Fibroblast of the conjunctiva (primary cell): Measurements from ENCODE around the gene SMARCD1.
A peak's percentile ranks its signal among the peaks of the same experiment; 100 is the strongest.
"Not testable (repeated sequence)": the region's sequence is repeated elsewhere in the genome, so short reads cannot be mapped to it uniquely, and the experiment has no call there.

Experiments used
- DNase-seq: peaks from one replicate; pipeline ENCODE4 v3.0.0-alpha.2; 2010; ENCODE audit warnings: low read depth

Gene SMARCD1

DNA sequence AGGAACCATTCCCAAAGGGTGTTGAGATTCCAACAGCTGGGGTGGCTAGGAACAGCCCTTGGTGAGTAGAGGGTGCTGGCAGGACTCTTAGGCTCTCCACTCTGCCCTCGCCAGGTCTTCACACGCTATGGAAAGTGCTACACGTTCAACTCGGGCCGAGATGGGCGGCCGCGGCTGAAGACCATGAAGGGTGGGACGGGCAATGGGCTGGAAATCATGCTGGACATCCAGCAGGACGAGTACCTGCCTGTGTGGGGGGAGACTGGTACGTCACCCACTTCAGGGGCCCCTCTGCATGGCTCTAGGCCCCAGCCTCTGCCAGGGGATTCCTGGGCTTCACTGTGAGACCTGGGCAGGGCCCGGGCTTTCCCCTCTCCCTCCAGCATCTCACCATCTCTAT lies 8.0 kb upstream of the SMARCD1 start:
- no peak for DNase-seq

DNA sequence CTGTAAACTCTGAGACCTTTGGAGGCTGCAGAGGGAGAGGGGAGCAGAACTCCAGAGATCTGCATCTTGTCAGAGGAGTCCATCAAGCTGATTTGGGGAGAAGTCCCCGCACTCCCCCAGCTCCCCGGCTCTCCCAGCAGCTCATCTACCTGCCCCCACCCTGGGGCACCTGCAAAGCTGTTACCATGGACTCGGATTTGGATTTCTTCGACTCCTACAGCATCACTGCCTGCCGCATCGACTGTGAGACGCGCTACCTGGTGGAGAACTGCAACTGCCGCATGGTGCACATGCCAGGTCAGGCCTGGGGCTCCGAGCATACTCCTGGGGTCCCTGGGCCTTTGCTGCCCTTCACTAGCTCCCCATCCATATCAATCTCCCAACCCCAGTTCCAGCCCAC lies 6.9 kb upstream of the SMARCD1 start:
- no peak for DNase-seq

DNA sequence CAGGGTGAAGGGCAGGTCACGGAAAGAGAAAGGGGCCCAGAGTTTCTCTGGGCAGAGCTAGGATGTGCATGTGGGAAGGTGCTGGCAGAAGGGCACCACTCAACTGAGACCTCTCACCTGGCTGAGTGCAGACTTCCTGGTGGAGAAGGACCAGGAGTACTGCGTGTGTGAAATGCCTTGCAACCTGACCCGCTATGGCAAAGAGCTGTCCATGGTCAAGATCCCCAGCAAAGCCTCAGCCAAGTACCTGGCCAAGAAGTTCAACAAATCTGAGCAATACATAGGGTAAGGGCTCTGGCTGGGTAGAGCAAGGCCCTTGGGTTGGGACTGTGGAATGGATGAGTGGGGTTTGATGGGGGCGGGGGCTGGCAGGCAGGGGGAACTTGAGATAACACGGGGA lies 5.4 kb upstream of the SMARCD1 start:
- no peak for DNase-seq

DNA sequence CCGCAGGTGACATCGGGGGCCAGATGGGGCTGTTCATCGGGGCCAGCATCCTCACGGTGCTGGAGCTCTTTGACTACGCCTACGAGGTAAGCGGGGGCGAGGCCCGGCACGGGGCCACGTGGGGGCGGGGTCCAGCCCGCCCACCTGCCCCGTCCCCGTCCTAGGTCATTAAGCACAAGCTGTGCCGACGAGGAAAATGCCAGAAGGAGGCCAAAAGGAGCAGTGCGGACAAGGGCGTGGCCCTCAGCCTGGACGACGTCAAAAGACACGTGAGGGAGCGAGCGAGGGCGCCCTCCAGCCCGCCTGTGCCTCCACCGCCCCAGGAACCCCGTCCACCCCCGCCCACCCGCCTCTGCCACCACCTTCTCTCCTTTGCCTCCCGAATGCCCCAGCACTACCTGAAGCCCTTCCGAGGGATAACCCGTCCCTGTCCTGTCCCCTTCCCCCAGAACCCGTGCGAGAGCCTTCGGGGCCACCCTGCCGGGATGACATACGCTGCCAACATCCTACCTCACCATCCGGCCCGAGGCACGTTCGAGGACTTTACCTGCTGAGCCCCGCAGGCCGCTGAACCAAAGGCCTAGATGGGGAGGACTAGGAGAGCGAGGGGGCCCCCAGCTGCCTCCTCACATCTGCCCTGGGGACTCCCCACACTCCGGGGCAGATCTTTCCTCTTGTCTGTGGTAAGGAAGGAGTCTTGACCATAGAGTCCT lies 3.9 kb upstream of the SMARCD1 start:
- DNase-seq = no peak

DNA sequence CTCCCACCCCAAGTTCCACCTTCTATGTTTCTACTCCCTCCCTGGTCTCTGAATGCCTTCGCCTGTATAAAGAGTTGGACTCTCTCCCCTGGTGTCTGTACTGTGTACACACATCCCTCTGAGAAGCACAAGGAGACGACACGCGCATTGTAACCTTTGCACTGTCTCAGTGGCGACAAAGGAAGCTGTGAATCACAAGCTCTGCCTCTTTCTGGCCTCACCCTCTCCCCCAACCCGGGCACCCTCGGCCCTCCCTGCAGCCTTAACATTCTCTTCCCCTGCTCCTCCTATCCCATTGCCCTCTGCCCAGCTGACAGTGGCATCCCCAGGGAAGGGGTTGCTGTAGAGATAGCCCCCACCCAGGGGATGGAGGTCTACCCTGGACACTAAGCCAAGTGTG lies 2.5 kb upstream of the SMARCD1 start:
- DNase-seq = no peak

DNA sequence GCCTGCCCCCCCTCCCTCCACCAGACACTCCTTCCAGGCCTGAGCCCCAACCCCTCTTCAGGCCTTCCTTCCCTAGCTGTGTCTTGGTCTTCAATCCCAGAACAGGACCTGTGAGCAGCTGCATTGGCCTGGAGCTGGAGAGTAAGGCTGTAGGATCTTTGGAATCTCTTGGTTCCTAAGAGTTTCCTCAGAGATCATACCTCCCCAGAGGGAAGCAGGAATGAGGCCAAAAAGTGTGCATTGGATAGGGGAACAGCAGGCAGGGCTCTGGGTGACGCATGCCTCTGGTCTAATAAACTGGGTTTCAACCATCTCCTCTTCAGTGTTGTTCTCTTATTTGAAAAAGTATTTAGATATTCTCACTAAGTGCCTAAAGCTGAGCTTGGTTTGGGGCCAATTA lies 1.8 kb upstream of the SMARCD1 start:
- no peak for DNase-seq

DNA sequence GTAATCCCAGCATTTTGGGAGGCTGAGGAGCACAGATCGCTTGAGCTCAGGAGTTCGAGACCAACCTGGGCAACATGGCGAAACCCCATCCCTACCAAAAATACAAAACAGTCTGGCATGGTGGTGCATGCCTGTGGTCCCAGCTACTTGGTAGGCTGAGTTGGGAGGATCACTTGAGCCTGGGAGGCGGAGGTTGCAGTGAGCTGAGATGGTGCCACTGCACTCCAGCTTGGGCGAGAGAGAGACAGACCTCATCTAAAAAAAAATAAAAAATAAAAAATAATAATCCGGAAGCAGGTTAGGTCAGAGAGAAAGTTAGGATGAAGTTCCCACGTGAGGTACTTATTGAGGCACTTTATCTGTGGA lies 750 bp upstream of the SMARCD1 start:
- not testable (repeated sequence) for DNase-seq

DNA sequence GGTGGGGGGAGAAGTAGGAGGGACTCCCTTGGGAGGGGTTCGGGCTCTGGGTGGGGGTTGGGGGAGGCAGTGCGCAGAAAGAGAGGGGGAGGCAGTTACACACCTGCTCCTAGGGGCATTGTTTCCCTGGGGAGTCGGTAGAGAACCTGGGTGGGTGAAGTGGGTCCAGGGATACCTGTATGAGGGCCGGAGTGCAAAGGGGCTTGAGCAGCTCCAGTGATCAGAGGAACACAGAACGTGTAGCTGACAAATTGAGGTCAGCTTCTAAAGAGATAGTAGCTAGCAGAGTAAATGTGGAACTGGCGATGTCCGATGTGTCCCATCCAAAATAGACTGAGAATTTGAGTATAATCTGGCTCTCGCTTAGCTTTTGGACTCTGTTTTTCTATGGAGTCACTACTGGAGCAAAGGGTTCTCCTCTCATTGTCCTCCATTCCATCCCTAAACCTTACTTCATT lies 502 bp downstream of the SMARCD1 start:
- DNase-seq = no peak

DNA sequence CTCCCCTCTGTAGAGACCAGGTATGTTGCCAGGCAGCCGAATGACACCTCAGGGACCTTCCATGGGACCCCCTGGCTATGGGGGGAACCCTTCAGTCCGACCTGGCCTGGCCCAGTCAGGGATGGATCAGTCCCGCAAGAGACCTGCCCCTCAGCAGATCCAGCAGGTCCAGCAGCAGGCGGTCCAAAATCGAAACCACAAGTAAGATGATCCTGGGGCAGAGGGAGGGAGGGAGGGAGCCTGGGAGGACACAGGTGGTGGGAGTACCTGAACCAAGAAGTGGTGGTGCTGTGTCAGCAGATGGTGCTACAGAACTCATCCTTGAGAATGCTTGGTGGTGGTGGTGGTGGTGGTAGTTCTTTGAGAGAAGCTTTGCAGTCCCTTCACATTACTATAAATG lies 1.0 kb downstream of the SMARCD1 start:
- no peak for DNase-seq

DNA sequence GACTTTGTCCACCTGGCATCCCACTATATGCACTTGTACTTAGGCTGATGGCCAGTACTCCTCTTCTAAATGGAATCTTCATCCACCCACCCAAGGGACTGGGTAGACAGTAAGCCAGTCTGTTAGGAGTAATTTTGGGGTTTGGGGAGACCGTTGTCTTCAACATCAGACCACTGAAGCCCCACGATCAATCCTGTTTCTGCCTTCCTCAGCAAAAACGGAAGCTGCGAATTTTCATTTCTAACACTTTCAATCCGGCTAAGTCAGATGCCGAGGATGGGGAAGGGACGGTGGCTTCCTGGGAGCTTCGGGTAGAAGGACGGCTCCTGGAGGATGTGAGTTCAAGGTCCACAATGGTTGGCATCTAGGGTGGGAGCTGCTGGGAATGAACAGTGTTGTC lies 2.0 kb downstream of the SMARCD1 start:
- no peak for DNase-seq

DNA sequence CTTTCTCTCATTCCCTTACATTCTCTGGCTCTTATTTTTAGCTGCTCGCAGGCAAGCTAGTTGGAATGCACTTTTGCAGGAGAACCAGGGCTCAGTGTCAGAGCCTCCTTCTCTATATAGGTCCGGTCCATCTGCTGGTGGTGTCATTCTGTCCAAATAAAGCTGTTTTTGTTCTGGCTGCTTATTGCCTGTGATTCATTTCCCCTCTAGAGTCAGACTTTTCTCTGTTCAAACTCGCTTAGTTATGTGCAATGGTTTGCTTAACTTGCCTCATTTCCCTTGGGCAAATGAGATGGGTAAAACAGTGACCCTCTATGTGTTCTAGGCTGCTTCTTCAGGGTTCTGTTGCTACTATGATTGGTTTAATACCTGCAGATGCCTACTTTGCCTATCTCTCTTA lies 2.9 kb downstream of the SMARCD1 start:
- no peak for DNase-seq

DNA sequence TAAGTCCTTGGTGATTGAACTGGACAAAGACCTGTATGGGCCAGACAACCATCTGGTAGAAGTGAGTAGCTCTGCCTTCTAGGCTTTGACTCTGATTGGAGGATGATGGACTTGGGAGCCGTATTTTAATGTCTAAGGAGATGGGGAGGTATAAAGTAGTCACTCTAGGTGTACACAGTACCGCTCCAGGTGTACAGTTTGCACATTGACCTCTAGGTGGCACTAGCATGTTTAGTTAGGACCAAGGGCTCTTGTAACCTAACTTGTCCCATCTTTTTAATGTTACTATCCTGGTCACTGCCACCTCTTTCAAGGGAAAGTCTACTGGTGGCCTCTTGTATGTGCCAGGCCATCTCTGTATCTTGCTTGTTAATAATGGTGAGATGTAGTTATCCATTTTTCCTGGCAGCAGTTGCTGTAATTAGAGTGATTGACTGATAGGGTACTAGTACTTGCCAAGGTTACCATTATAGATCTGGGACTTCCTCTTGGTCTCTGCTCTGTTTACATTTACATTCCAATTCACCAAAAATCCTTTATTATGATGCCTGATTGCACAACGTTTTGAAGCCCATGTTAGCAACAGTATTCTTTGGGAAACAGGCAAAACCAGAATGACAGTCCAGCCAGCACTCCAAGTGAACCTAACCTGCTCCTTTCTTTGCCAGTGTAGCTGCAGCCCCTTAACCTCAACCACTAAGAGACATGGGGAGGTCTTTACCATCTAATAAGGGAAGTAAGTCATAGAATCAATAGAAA lies 3.6 kb downstream of the SMARCD1 start:
- no peak for DNase-seq

DNA sequence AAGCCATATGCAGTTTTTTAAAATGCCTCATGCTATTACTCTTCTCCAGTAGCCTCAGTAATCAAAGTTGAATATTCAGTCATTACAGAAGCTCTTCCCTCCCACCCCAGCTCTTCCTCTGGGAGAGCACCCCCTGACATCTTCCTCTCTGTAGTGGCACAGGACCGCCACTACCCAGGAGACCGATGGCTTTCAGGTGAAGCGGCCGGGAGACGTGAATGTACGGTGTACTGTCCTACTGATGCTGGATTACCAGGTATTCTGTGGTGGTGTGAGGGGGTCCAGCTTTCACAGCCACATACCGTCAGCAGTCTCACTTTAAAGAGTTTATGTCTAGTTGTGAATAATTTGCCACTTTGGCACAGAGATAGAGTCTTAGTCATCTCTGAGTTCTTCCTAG lies 4.6 kb downstream of the SMARCD1 start:
- DNase-seq = no peak

DNA sequence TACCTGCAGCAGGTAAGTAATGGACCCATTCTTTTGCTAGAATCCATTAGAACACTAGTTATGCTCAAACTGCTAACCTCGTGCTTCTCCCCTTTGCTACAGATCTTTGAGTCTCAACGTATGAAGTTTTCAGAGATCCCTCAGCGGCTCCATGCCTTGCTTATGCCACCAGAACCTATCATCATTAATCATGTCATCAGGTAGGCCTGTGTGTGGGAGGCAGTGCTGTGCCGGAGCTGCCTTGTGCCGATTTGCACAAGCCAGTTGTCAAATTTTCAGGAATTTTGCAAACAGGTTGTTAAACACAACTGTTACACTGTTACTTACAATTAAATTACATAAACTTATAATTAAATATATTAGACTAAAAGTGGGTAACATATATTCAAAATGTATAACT lies 5.2 kb downstream of the SMARCD1 start:
- no peak for DNase-seq

DNA sequence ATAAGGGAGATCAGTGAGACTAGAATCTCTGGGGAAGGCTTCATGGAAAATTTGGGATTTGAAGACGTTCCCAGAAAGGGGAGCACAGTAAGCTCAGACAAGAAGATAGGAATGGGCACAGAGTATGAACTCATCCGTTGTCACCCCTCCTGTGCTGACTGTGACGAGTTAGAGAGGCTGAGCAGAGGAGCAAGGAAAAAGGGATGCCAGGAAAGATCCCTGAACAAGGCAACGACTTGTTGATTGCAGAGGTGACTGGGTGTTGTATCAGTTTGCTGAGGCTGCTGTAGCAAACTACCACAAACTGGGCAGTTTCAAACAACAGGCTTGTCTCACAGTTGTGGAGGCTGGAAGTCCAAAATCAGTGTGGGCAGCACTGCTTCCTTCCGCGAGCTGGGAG lies 12.8 kb downstream of the SMARCD1 start:
- no peak for DNase-seq

DNA sequence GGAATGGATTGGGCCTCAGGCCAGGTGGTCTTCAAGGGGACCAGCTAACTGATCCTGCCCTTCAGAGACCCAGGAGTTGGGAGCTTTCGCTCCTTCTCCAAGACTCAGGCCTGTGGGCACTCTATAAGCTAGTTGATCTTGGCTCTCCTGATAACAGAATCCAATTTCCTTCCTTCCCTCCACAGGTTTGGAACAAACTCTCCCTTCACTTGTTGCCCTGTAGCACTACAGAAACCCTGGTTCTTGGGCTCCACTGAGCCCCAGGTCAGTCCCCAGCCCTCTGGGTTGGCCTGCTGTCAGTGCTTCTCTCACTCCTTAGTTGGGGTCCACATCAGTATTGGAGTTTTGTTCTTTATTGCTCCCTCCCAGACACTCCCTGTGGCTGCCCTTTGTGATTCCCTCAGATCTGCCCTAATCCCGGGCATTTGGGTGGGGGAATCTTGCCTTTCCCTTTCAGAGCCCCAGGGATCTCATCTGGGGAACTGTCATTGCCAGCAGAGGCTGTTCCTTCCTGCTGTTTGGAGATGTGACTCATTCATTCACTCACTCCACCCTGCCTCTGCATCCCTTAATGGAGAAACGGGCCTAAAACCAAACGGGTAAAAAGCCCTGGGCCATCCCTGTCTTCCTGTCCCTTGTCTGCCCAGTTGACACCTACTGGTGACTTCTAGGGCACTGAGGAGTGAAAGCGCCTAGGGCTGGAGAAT lies 14.3 kb downstream of the SMARCD1 start:
- no peak for DNase-seq

DNA sequence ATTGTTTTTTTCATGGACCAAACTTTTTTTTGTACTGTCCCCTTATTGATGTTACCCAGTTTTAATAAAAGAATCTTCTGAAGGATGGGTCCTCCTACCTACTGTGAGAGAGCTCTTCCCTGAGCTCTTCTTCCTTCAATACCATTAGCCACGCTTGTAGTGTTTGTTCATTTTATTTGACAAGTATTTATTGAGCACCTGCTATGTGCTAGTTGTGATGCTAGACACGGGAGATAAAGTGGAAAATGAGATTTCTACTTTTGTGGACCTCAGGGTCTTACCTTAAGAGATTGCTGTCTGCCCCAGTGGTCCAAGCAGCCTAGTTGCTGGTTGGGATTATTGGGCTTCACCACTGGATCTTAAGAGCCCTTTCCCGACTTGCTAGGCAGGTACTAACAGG lies 15.4 kb downstream of the SMARCD1 start:
- no peak for DNase-seq

DNA sequence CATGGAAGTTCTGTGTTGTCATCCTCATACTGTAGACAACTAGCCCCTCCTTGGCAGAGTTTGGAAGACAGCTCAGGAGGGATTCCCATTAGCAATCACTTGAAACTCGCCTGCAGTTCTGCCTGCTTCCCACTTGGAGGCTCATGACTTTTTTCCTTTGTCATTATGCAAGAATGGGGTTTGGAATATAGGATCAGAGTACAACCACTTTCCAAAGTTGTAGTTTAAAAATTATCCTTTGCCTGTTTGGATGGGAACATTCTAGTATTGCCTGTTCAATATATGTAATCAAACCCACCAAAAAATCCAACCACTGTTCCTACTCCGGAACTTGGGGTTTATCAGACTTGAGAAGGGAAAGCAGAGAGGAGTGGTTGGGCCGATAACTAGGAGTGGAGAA lies 16.5 kb downstream of the SMARCD1 start:
- peak; percentile 43 for DNase-seq

DNA sequence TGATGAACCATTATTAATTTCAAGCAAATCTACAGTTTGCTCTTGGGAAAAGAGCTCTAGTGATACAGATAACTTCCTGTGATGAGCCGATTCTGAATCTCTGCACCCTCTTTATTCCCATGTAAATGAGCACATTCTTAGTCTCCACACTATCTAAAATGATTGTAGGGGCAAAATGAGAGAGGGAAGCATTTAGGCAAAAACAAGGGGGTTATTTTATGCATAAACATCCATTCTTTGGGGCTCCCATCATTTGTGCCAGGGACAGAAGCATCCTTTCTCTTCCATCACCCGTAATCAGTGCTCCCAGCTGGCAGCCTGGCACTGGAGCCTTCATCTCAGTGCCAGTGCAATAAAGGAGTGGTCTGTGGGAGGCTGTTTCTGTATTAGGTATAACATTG lies 17.0 kb downstream of the SMARCD1 start:
- DNase-seq = no peak

DNA sequence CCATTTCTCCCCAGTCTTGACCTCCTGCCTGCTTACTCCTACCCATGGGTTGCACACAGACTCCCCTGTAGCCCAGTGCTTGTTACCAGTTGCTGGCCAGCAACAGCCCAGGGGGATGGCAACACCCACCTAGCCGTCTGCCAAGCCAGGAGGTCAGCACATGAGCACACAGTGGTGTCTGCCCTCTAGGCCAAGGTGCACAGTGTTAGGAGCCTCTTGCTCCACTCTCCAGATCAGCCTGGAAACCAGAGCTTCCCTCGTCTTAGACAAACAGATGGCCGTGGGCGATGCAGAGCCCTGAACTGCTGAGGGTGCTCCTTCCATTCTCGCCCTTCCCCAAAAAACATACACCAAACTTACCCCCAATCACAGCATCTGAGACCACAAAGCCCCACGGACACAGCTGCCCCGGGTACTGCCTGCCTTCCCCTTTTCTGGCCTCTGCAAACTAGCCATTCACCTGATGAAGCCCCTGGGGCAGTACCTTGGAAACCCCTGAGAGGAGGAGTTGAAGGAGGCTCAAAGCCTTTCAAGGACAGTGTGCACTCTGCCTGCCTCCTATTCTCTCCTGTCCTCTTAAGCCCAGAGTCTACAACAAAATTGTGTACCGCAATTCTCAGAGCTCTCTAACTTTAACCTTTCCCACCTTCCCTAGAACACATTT lies 17.6 kb downstream of the SMARCD1 start:
- DNase-seq = no peak

DNA sequence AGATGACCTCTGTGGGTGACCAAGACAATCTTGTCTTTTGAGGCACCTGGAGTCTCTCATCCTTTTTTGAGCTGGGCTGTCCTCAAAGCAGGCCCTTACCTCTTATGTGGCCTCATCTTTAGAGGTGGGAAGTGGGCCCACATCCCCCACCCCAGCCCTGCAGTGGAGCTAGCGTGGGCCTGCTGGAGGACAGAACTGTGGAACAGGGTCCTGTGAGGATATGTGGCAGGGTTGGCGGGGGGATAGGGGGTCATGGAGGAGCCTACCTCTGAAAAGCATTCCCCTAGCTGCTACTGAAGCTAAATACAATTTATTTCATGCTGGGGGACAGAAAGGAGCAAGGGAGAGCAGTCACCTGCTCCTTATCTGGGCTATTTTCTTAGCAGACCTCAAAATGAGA lies 18.2 kb downstream of the SMARCD1 start:
- DNase-seq = no peak

DNA sequence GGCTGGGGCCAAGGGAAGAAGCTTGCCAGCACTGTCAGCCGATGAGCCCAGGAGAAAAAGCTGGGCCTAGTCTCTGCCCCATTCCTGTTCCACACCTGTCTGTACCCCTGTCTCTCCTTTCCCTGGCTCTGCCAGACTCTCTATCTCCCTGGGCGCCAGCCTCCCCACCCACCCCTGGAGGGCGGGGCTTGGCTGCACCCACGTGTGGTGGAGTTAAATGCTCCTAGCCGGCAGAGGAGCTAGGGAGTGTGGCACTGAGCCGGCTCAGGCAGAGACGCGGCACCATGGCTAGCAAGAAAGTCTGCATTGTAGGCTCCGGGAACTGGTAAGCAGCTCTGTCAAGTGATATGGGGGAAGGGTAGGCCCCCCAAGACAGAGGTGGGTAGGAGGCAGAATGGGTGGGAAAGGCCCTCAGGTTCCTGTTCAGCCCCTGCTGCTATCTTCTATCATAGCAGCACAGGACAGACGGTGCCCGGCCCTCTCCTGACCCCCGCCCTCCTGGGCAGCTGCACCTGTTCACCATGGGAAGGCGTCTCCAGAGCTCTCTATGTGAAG lies 18.7 kb downstream of the SMARCD1 start, which contains the start of gene GPD1:
GPD1 (plus strand) TSS at position 242 of the 555 bp plus-strand sequence; CDS start at position 285, 43 bp downstream.
- no peak for DNase-seq
